Peyer's patch (tissue), 4 donors: ENCODE measurements around the gene MOSMO. TPM values are rescaled to one million over a fixed set of nuclear protein-coding genes. Genes with fewer than 3 reads are reported as not detected.

Source experiments
- DNase-seq, 3 donors: peaks; one replicate each; pipeline ENCODE4 v3.0.0-alpha.2; 2017 to 2019
- H3K27ac ChIP-seq, 4 donors: fragments of 200-600 bp; sonication (generic); one replicate each; pipeline ENCODE4 v1.5.1; 2016 to 2019
- H3K27me3 ChIP-seq, 2 donors: fragments of 200-600 bp; sonication (generic); one replicate each; pipeline ENCODE4 v1.5.1; 2019
- H3K36me3 ChIP-seq, 3 donors: fragments of 200-600 bp; sonication (generic); one replicate each; pipeline ENCODE4 v1.5.1; 2016 to 2019
- H3K4me1 ChIP-seq, 4 donors: fragments of 200-600 bp; sonication (generic); one replicate each; pipeline ENCODE4 v1.5.1; 2016 to 2019
- H3K4me3 ChIP-seq, 4 donors: fragments of 200-600 bp; sonication (generic); 1 replicate in 3 of 4; 2 replicates in 1 of 4; pipeline ENCODE4 v1.5.1; 2016 to 2019; ENCODE audit warnings: mild to moderate bottlenecking in 1 of 4
- H3K9me3 ChIP-seq, 4 donors: fragments of 200-600 bp; sonication (generic); one replicate each; pipeline ENCODE4 v1.5.1; 2016 to 2019; ENCODE audit warnings: mild to moderate bottlenecking in 1 of 4
- CTCF ChIP-seq, 6 experiments: fragments of 450-650 bp in 4 of 6; fragments of 200-600 bp in 2 of 6; sonication (generic) in 1 of 6; IDR thresholded peaks; one replicate each; pipeline ENCODE4 v1.5.1; 2017 to 2019; ENCODE audit warnings: antibody characterized with exemption in 6 of 6, mild to moderate bottlenecking in 3 of 6, moderate library complexity in 1 of 6
- POLR2A ChIP-seq, 2 donors: fragments of 450-650 bp; IDR thresholded peaks; one replicate each; pipeline ENCODE4 v1.5.1; 2017; ENCODE audit warnings: antibody characterized with exemption in 2 of 2, mild to moderate bottlenecking in 2 of 2, moderate library complexity in 2 of 2
- total RNA-seq, 4 donors: library from RNA; depleted of rRNA; stranded (reverse); fragments of >200 nt; gene quantifications; one replicate each; pipeline ENCODE4 v1.1.0, GENCODE V29; 2016

Gene MOSMO
- total RNA-seq, 4 donors from 2014 or later = 9.9 to 28.0 (median 13.4) TPM

- peaks cover 0 to 5% (median 0%) of the 10 kb centered on the region in 4 donors for H3K4me1 ChIP-seq
- no peaks in the 10 kb centered on the region for H3K9me3 ChIP-seq
- no peak for DNase-seq
- H3K27ac ChIP-seq = no peak overlapping the region
- H3K4me3 ChIP-seq = no peak overlapping the region
- H3K36me3 ChIP-seq = peaks cover 0 to 26% (median 0%) of the 10 kb centered on the region in 3 donors
- H3K27me3 ChIP-seq = no peaks in the 10 kb centered on the region
- no peak for TF ChIP-seq CTCF (IDR thresholded peaks at IDR 0.05)
- TF ChIP-seq POLR2A (IDR thresholded peaks at IDR 0.05) = no peak
Observed at GRCh38 chr16:21986692-21987246, 21.1 kb upstream of the MOSMO start.

GRCh38 chr16:21987498-21987897, 20.4 kb upstream of the MOSMO start:
- DNase-seq = no peak
- no peaks in the 10 kb centered on the region for H3K9me3 ChIP-seq
- H3K4me1 ChIP-seq = peaks cover 0 to 5% (median 0%) of the 10 kb centered on the region in 4 donors
- H3K36me3 ChIP-seq = peaks cover 0 to 19% (median 0%) of the 10 kb centered on the region in 3 donors
- H3K4me3 ChIP-seq = no peak overlapping the region
- no peaks in the 10 kb centered on the region for H3K27me3 ChIP-seq
- TF ChIP-seq CTCF (IDR thresholded peaks at IDR 0.05) (no peak), POLR2A (IDR thresholded peaks at IDR 0.05) (no peak)
- no peak overlapping the region for H3K27ac ChIP-seq

GRCh38 chr16:21989133-21989532, 18.8 kb upstream of the MOSMO start:
- TF ChIP-seq CTCF (IDR thresholded peaks at IDR 0.05) (no peak), POLR2A (IDR thresholded peaks at IDR 0.05) (no peak)

GRCh38 chr16:21989751-21990150, 18.2 kb upstream of the MOSMO start:
- Histone ChIP-seq H3K4me1 (peaks cover 0 to 5% (median 0%) of the 10 kb centered on the region in 4 donors), H3K27me3 (no peaks in the 10 kb centered on the region), H3K27ac (no peak overlapping the region), H3K9me3 (no peaks in the 10 kb centered on the region), H3K4me3 (no peak overlapping the region), H3K36me3 (no peaks in the 10 kb centered on the region)
- DNase-seq = no peak
- TF ChIP-seq CTCF (IDR thresholded peaks at IDR 0.05) = no peak
- TF ChIP-seq POLR2A (IDR thresholded peaks at IDR 0.05) = no peak

More at GRCh38 chr16:21989133-21989532, 18.8 kb upstream of the MOSMO start:
- Histone ChIP-seq H3K9me3 (no peaks in the 10 kb centered on the region), H3K27me3 (no peaks in the 10 kb centered on the region), H3K4me3 (no peak overlapping the region), H3K27ac (no peak overlapping the region), H3K4me1 (peaks cover 0 to 5% (median 0%) of the 10 kb centered on the region in 4 donors), H3K36me3 (peaks cover 0 to 3% (median 0%) of the 10 kb centered on the region in 3 donors)
- DNase-seq = no peak

DNA sequence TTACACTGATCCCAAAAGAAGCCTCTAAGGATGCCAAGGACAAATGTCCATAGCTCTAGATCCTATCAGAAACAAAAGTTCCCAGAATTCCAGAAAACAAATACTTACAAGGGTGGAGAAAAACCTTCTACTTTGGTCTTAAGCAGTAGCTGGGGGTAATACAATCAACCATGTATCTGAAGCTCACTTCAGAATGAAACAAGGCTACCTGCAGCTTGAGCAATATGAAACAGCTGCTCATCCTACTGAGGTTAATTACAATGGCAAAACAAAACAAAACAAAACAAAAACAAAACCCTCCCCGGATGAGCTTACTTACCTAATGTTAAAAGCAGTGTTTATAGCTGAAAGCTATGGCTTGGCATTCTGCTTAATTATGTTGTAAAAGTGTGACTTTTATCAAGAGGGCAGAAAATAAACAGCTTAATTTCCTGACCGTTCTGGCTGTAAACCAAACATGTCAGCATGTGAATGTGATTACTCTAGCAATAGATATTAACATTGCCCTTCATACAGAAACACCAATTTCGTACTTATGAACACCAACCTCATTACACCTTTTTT, 17.4 kb upstream of the MOSMO start:
- Histone ChIP-seq H3K27me3 (no peaks in the 10 kb centered on the region), H3K36me3 (no peaks in the 10 kb centered on the region), H3K27ac (no peak overlapping the region), H3K4me1 (peaks cover 0 to 5% (median 0%) of the 10 kb centered on the region in 4 donors), H3K4me3 (no peak overlapping the region), H3K9me3 (no peaks in the 10 kb centered on the region)
- DNase-seq = no peak
- TF ChIP-seq CTCF (IDR thresholded peaks at IDR 0.05) (no peak), POLR2A (IDR thresholded peaks at IDR 0.05) (no peak)
